Vagina (tissue), 2 donors: ENCODE data around the gene OLFML2A. TPM values are rescaled to one million over a fixed set of nuclear protein-coding genes. Genes with fewer than 3 reads are reported as not detected.

Source experiments
- DNase-seq, 2 donors: peaks; one replicate each; pipeline ENCODE4 v3.0.0-alpha.2; 2017; ENCODE audit errors: extremely low spot score in 2 of 2
- H3K27ac ChIP-seq: fragments of 200-600 bp; sonication (generic); one replicate; pipeline ENCODE4 v1.5.1; 2019
- H3K27me3 ChIP-seq: fragments of 200-600 bp; sonication (generic); one replicate; pipeline ENCODE4 v1.5.1; 2019
- H3K36me3 ChIP-seq, 2 donors: fragments of 200-600 bp; sonication (generic); one replicate each; pipeline ENCODE4 v1.5.1; 2017 to 2019
- H3K4me1 ChIP-seq: fragments of 200-600 bp; sonication (generic); one replicate; pipeline ENCODE4 v1.5.1; 2019
- H3K4me3 ChIP-seq, 2 donors: fragments of 200-600 bp; sonication (generic); 1 replicate in 1 of 2; 2 replicates in 1 of 2; pipeline ENCODE4 v1.5.1; 2016 to 2019
- H3K9me3 ChIP-seq: fragments of 200-600 bp; sonication (generic); one replicate; pipeline ENCODE4 v1.5.1; 2019
- CTCF ChIP-seq, 3 experiments: fragments of 450-650 bp in 2 of 3; fragments of 200-600 bp in 1 of 3; sonication (generic) in 1 of 3; IDR thresholded peaks; one replicate each; pipeline ENCODE4 v1.5.1; 2017 to 2019; ENCODE audit warnings: antibody characterized with exemption in 3 of 3, mild to moderate bottlenecking in 2 of 3, moderate library complexity in 2 of 3
- POLR2A ChIP-seq, 2 donors: fragments of 450-650 bp; IDR thresholded peaks; one replicate each; pipeline ENCODE4 v1.6.1; 2017; ENCODE audit warnings: antibody characterized with exemption in 2 of 2, mild to moderate bottlenecking in 2 of 2, moderate library complexity in 2 of 2
- POLR2AphosphoS5 ChIP-seq, 2 donors: sonication (generic); formaldehyde crosslinking; IDR thresholded peaks; one replicate each; pipeline ENCODE4 v1.9.0; 2017; ENCODE audit warnings: antibody characterized with exemption in 2 of 2, mild to moderate bottlenecking in 2 of 2, low read depth in 1 of 2; ENCODE audit not compliant: insufficient read depth in 1 of 2
- intact Hi-C: fragments of 100-400 bp; cut with DNase I; formaldehyde crosslinking; loops from one replicate; pipeline ENCODE4 v1.15.1; 2023
- total RNA-seq: library from RNA; depleted of rRNA; stranded (reverse); fragments of >200 nt; gene quantifications from one replicate; pipeline ENCODE4 v1.2.3, GENCODE V29; 2016

The OLFML2A gene
- total RNA-seq, 1 donor from 2014 or later = 39.3 TPM

GRCh38 chr9:124812441-124812876, 35.5 kb downstream of the OLFML2A start:
- intact Hi-C loops = no loop called here
- H3K4me1 ChIP-seq = peaks cover 44% of the 10 kb centered on the region
- DNase-seq = no peak

GRCh38 chr9:124813041-124813440, 36.1 kb downstream of the OLFML2A start:
- H3K27me3 ChIP-seq = no peaks in the 10 kb centered on the region
- peak overlapping the region; percentile 75 for H3K27ac ChIP-seq
- intact Hi-C loops = no loop called here
- H3K4me3 ChIP-seq = no peak overlapping the region
- DNase-seq = no peak
- H3K4me1 ChIP-seq = peaks cover 44% of the 10 kb centered on the region
- no peaks in the 10 kb centered on the region for H3K36me3 ChIP-seq
- H3K9me3 ChIP-seq = no peaks in the 10 kb centered on the region
- TF ChIP-seq CTCF (IDR thresholded peaks at IDR 0.05) = no peak
- TF ChIP-seq POLR2AphosphoS5 (IDR thresholded peaks at IDR 0.05; ENCODE audit: insufficient read depth in 1 of 2, low read depth in 1 of 2) = no peak
- no peak for TF ChIP-seq POLR2A (IDR thresholded peaks at IDR 0.05)

More at GRCh38 chr9:124812441-124812876, 35.5 kb downstream of the OLFML2A start:
- Histone ChIP-seq H3K36me3 (no peaks in the 10 kb centered on the region), H3K4me3 (no peak overlapping the region), H3K9me3 (no peaks in the 10 kb centered on the region), H3K27me3 (no peaks in the 10 kb centered on the region), H3K27ac (peak overlapping the region; percentile 75)
- TF ChIP-seq POLR2AphosphoS5 (IDR thresholded peaks at IDR 0.05; ENCODE audit: insufficient read depth in 1 of 2, low read depth in 1 of 2) (peak; percentile 55 to 76), CTCF (IDR thresholded peaks at IDR 0.05) (no peak), POLR2A (IDR thresholded peaks at IDR 0.05) (no peak)

GRCh38 chr9:124813501-124814163, 36.7 kb downstream of the OLFML2A start:
- intact Hi-C loops = no loop called here
- no peak for DNase-seq
- H3K4me1 ChIP-seq = peaks cover 48% of the 10 kb centered on the region
- H3K4me3 ChIP-seq = no peak overlapping the region
- peak overlapping the region; percentile 75 for H3K27ac ChIP-seq
- H3K36me3 ChIP-seq = no peaks in the 10 kb centered on the region
- TF ChIP-seq POLR2AphosphoS5 (IDR thresholded peaks at IDR 0.05; ENCODE audit: insufficient read depth in 1 of 2, low read depth in 1 of 2) = no peak
- TF ChIP-seq POLR2A (IDR thresholded peaks at IDR 0.05) = no peak
- no peak for TF ChIP-seq CTCF (IDR thresholded peaks at IDR 0.05)
- no peaks in the 10 kb centered on the region for H3K9me3 ChIP-seq
- H3K27me3 ChIP-seq = no peaks in the 10 kb centered on the region

- intact Hi-C loops = no loop called here
- Histone ChIP-seq H3K27ac (peak overlapping the region; percentile 75), H3K4me1 (peaks cover 53% of the 10 kb centered on the region), H3K36me3 (no peaks in the 10 kb centered on the region), H3K9me3 (no peaks in the 10 kb centered on the region), H3K27me3 (no peaks in the 10 kb centered on the region), H3K4me3 (no peak overlapping the region)
- no peak for TF ChIP-seq POLR2AphosphoS5 (IDR thresholded peaks at IDR 0.05; ENCODE audit: insufficient read depth in 1 of 2, low read depth in 1 of 2)
- no peak for TF ChIP-seq POLR2A (IDR thresholded peaks at IDR 0.05)
- TF ChIP-seq CTCF (IDR thresholded peaks at IDR 0.05) = no peak
- no peak for DNase-seq
Observed at GRCh38 chr9:124814164-124814535, 37.2 kb downstream of the OLFML2A start.

GRCh38 chr9:124815601-124816000, 38.7 kb downstream of the OLFML2A start:
- Histone ChIP-seq H3K27me3 (no peaks in the 10 kb centered on the region), H3K36me3 (no peaks in the 10 kb centered on the region), H3K4me1 (peaks cover 55% of the 10 kb centered on the region), H3K4me3 (no peak overlapping the region), H3K27ac (no peak overlapping the region), H3K9me3 (no peaks in the 10 kb centered on the region)
- intact Hi-C loops = no loop called here
- DNase-seq = no peak
- no peak for TF ChIP-seq POLR2AphosphoS5 (IDR thresholded peaks at IDR 0.05; ENCODE audit: insufficient read depth in 1 of 2, low read depth in 1 of 2)
- no peak for TF ChIP-seq POLR2A (IDR thresholded peaks at IDR 0.05)
- no peak for TF ChIP-seq CTCF (IDR thresholded peaks at IDR 0.05)
